HG03565 (cell line): ENCODE data around the gene PTPRA.

ENCODE experiments used
- ATAC-seq: cut with Tn5 transposase; IDR thresholded peaks from one replicate; pipeline ENCODE4 v1.9.1; 2021; ENCODE audit warnings: mild to moderate bottlenecking, moderate library complexity; ENCODE audit not compliant: unreplicated experiment

The PTPRA gene

DNA sequence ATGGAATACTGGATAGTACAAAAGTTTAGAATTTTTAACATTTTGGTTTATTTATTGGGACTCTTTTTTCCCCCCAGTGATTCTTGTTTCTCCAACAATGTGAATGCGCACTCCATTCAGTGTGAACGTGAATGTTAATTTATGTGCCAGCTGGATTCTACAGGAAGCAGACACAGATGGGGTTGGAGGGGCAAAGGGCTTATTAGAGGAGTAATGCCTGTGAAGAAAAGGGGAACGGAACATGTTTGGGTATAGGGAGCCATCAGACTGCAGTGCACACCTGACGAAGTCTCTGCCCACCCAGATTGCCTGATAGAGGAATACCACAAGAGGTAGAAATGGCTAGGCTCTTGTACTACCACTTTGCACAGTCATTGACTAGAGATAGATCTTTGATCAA, 48.2 kb downstream of the PTPRA start:
- no peak for ATAC-seq

GRCh38 chr20:2922957-2923356, 49.7 kb downstream of the PTPRA start:
- no peak for ATAC-seq

DNA sequence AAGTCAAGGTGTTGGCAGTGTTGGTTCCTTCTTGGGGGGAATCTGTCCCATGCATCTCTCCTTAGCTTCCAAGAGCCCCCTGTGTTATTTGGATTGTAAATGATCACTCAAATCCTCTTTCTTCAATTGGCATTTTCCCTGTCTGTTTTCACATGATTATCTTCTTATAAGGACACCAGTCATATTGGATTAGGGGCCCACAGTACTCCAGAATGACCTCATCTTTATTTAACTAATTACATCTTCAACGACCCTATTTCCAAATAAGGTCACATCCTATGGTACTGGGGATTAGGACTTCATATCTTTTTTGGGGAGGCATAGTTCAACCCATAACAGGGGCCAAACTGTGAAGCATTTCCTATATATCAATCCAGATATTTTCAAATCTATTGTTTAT, 57.3 kb downstream of the PTPRA start:
- ATAC-seq = no peak

DNA sequence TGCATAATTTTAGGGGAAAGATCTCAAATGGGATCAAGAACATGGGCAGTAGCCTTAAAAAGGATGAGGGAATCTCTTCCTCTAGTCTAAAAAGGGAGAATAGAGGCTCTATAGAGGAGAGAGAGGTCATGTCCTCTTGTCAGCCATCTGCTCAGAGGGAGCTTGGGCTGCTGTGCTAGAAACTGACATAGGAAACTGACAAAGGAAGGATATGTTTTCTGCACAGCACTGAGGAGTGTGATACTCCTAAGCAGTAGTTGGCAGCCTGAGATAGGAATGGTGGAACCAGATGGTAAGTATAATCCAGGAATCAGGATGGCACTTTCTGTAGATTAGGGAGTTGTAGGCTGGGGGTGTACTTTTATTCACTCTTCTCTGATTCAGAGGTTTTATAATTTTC, 59.2 kb downstream of the PTPRA start:
- ATAC-seq = no peak

GRCh38 chr20:2937902-2938301, 64.6 kb downstream of the PTPRA start:
- ATAC-seq = no peak

- no peak for ATAC-seq
Observed at GRCh38 chr20:2942439-2942838, 69.2 kb downstream of the PTPRA start.

GRCh38 chr20:2946988-2947961, 74.0 kb downstream of the PTPRA start:
- ATAC-seq = no peak

DNA sequence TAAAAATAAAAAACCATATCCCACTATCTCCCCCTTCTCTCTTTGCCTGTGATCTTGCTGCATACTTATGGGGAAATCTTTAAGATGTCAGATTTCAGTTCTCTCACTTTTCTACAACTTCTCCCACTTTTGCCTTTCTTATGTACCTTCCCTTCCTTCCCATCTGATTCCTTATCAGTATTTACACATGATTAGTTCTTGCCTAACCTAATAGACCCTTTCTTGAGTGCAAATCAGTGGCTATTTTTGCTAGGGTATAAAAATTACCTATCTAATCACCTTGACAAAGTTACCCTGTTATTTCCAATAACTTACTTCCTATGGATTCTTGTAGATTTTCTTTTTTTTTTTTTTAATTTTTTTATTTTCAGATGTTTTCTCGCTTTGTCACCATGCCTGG, 75.7 kb downstream of the PTPRA start:
- no peak for ATAC-seq

- ATAC-seq = no peak
Observed at GRCh38 chr20:2952766-2953165, 79.5 kb downstream of the PTPRA start.

- ATAC-seq = no peak
Observed at GRCh38 chr20:2955257-2955970, 82.1 kb downstream of the PTPRA start.

- ATAC-seq = no peak
Observed at GRCh38 chr20:2956480-2956879, 83.2 kb downstream of the PTPRA start.

DNA sequence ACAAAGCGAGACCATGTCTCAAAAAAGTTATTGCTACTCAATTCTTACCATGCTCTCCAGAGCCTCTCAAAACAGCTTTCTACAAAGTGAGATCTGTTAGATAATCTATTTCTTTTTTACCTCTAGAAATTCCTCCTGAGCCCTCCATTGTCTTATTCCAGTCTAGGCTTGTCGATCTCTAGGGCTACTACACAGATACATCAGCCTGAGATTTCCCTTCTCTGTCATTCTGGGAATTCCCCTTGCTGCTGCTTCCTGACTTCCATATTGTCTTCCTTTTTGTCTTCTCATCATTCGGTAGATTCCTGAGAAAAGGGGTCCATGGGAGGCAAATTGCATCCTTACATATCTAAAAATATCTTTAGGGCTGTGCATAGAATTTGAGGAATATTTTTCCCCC, 94.6 kb downstream of the PTPRA start:
- no peak for ATAC-seq

DNA sequence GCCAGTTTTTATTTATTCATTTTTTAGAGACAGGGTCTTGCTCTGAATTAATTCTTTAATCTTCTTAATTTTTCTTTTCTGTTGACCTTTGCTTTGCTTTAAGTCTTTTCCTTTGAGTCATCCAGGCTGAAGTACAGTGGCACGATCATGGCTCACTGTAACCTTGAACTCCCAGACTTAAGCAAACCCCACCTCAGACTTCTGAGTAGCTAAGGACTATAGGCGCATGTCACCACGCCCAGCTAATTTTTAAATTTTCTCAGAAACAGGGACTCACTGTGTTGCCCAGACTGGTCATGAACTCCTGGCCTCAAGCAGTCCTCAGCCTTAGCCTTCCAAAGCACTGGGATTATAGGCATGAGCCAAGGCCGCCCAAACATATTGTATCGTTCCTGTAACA, 98.8 kb downstream of the PTPRA start:
- no peak for ATAC-seq

- no peak for ATAC-seq
Observed at GRCh38 chr20:2973574-2973973, 100.3 kb downstream of the PTPRA start.

- ATAC-seq = no peak
Observed at GRCh38 chr20:2978519-2978918, 105.2 kb downstream of the PTPRA start.

GRCh38 chr20:2981646-2982045, 108.4 kb downstream of the PTPRA start:
- no peak for ATAC-seq

DNA sequence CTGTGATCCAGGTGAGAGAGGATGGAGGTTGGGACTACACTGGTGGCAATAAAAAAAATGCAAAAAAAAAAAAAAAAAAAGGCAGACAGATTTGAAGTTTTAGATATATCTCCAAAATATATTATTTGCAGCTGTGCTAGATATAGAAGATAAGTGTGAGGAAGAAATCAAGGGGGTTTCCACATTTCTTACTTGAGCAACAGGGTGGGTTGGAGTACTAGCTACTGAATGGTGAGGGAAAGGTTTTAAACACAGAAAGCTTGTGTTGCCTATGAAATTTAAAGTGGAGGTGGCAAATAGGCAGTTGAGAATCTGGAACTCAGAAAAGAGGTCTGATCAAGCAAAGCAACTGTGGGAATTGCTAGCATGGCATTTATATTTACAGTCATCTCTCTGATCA, 110.2 kb downstream of the PTPRA start:
- no peak for ATAC-seq

DNA sequence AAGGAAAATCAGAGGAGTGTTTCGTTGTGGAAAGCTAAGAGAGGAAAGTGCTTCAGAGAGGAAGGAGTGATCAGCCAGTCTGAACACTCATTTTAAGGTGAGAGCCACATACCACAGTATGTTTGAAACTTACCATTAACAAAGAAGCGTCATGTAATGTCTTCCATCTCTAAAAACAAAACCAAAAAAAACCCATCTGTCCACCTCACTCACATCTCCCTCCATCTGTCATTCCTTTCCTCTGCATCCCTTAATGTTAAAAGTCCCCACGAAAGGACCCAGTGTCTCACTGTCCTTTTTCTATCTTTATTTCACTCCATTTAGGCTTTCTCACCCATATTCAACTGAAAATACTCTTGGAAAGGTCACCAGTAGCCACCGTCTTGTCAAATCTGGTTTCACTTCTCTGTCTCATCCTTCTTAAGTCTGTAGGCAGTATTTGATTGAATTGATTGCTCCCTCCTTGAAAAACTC, 110.8 kb downstream of the PTPRA start:
- no peak for ATAC-seq

- no peak for ATAC-seq
Observed at GRCh38 chr20:2984956-2985661, 111.8 kb downstream of the PTPRA start.

DNA sequence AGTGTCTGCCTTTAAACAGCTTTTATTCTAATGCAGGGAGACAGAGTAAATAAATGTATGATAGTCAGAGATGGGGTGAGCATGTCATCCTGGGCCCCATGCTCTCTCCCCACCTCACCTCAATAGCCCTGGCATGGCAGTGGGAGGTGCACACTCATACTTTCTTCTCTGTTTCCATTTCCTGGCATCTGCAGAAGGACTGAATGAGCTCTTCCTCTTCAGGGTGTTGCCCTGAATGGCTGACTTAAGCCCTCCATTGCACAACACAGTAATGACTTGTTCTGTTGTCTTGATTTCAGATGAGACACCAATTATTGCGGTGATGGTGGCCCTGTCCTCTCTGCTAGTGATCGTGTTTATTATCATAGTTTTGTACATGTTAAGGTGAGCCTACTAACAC, 113.2 kb downstream of the PTPRA start:
- ATAC-seq = no peak

DNA sequence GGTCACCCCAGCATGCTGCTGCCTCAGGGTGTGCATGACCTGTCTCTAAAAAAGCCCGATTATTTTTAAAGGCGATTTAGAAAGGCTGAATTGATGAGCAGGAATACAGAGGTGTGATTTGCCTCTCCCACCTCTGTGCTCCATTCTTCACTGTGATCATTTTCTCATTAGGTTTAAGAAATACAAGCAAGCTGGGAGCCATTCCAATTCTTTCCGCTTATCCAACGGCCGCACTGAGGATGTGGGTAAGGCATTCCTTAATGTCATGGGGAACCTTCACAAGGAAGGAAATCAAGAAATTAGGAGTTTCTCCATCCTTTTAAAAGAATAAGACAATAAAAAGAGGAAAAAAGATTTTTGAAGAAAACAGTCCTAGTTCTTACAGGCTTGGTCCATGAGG, 114.6 kb downstream of the PTPRA start:
- ATAC-seq = no peak
